NCI-H2029 (cell line): ENCODE results near the gene RBAK.
"Not testable (repeated sequence)": the region's sequence is repeated elsewhere in the genome, so short reads cannot be mapped to it uniquely, and the experiment has no call there.

Experiments
- DNase-seq: peaks from one replicate; lab custom pipeline; 2025; lab: John Stamatoyannopoulos, UW

RBAK gene

DNA sequence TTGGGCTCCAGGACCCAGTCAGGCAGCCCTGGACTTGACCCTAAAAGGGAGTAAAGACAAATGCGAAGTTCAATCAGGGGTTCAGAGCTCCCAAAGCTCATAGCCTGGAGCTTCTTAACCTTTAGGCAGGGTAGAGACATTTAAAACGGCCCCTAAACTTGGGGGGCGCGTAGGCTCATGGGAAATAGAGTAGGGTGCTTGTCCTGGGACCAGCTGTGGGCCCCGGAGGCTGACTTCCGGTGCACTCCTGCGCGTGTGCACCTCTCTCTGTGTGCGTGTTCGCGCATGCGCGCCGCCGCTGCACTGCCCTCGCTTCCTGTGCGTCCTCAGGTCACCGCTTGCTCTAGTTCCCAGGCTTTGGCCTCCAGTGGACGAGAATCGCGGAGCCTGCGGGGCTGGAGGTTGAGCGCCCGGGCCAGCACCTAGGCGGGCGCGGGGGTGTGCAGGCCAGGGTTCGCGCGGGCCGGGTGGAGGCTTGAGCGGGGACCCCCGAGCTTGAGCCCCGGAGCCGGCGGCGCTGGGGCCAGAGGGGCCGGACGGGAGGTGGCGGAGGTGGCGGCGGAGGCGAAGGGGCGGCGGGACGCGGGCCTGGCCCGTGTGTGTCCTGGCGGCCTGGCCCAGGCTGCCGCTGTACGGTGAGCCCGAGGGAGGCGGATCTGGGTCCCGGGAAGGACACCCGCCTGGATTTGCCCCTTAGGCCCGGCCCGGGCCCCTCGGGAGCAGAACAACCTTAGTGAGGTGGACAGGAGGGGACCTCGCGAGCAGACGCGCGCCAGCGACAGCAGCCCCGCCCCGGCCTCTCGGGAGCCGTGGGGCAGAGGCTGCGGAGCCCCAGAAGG lies at the start of gene RBAK:
RBAK (plus strand) TSS at position 303 of the 839 bp plus-strand sequence. CDS start 2,217 bp downstream, outside the sequence.
- DNase-seq: peak; percentile 87

DNA sequence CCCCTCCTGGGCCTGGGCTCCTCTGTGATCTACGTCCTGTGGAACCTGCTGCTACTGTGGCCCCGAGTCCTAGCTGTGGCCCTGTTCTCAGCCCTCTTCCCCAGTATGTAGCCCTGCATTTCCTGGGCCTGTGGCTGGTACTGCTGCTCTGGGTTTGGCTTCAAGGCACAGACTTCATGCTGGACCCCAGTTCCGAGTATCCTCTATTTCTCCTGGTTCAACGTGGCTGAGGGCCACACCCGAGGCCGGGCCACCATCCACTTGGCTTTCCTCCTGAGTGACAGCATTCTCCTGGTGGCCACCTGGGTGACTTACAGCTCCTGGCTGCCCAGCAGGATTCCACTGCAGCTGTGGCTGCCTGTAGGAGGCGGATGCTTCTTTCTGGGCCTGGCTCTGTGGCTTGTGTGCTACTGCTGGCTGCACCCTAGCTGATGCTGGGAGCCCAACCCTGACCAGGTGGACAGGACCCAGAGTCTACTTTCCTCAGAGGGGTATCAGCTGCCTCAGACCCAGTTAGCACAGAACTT lies 48.9 kb upstream of the RBAK start:
- DNase-seq: no peak

DNA sequence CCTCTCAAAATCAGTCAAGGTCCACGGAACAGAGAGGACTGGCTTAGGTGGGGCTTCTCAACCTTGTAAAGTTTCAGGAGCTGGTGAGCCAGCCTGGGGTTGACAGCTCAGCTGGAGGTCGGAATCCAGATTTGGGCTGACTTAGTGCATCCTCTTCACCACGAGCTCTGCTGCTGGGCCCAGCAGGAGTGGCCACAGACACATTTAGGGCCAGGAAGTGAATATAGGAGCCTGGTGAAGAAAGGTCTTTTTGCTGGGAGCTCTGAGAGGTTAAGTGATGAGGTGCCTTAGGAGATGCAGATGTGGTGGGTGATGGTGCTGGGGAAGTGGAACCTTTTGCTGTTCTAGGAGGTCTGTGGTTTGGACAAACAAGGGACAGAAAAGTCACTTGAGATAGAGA lies 47.4 kb upstream of the RBAK start:
- DNase-seq: no peak

DNA sequence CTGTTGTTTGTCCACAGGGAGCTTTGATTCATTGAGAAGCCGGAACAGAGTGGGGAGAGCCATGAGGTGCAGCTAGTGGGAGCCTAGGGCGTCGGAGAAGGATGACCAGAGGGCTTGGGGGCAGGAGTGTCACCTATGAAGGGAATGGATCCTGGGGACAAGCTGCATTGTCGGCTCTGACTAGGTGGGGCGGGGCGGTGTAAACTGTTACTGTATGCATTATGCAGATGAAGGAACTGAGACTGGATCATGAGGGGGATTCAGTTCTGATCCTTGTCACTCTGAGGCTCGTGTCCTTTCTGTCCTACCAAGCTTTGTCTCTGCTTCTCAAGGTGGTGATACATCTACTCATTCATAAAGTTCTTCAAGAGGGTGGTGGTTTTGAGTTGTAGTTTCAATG lies 46.8 kb upstream of the RBAK start:
- DNase-seq: no peak

DNA sequence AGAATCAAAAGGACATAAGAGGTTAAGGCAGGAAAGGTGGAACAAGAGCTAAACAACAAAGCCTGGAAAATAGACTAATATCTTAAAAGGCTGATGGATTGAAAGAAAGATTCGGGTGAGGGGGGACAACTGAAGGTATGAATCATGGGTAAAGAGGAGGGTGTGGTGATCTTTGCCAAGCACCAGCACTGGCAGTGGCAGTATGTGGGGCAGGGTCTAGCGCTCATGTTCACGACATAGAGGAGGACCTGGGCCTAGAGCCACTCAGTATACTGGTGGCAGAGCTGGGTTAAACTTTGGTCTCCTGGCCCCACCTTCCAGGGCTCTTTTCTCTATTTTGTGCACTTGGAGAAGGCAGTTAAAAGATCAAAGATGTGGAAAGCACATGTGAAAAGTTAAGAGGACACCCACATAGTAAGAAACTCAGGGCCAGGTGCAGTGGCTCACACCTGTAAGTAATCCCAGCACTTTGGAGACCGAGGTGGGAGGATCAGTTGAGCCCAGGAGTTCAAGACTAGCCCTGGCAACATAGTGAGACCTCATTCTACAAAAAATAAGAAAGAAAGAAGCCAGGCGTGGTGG lies 46.2 kb upstream of the RBAK start:
- DNase-seq: no peak

DNA sequence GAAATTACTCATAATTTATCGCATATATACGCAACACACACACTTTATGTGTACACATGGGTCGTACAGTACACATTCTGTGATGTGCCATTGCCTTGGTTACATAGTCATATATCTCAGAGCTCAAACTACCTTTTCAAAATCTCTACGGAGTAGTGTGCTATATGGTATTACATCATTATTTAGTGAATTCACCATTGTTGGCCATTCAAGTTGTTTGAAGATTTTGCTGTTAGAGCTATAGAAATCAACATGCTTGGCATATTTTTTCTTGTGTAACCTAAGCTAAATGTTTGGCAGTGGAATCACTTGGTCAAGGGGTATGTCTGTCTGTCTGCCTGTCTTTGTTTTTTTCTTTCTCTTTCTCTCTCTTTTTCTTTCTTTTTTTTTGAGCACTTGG lies 44.7 kb upstream of the RBAK start:
- no peak for DNase-seq

DNA sequence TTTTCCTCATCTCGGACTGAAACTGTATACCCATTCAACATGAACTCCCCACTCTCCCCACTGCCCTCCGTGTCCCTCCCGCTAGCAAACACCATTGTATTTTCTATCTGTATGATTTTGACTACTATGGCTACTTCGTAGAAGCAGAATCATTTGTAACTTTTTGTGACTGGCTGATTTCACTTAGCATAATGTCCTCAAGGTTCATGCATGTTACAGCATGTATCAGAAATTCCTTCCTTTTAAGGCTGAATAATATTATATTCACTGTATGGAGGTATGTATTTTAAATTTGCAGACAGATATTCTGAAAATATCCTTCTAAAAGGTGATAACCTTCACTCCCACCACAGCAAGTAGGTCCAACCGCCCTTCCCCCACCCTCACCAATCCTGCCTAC lies 43.7 kb upstream of the RBAK start:
- no peak for DNase-seq

DNA sequence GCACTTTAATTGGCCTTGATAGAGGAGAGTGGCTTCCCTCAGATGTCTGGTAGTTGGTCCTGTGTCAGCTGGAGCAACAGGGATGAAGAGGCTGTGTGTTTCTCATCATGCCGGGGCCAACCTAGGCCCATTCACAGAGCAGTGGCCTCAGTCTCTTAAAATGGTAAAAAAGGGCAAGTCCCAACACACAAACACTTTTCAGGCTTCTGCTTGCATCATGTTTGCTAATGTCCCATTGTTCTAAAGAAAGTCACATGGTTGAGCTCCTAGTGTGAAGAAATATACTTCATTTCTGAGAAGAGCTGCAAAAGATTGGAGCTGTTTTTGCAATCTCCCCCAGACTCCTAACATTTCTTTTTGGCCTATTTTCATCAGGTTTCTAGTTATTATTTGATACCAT lies 40.6 kb upstream of the RBAK start:
- DNase-seq: no peak

DNA sequence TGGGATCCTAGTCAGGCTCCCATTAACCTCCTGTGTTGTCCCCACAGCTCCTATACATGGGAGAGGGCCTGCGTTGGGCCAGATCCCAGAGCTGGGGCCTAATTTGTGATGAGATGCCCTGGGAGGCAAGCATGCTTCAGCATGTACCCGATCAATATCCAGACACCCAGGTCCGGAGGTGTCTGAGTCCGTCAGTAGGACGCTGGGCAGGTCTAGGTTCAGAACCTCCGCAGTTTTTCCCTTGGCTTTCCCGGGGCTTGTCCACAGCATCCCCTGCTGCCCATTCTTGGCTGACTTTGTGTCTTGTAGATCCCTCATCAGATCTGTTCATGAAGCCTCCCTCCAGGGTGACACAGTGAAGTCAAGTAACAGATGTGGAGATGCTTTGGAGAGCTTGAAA lies 32.7 kb upstream of the RBAK start:
- DNase-seq: no peak

DNA sequence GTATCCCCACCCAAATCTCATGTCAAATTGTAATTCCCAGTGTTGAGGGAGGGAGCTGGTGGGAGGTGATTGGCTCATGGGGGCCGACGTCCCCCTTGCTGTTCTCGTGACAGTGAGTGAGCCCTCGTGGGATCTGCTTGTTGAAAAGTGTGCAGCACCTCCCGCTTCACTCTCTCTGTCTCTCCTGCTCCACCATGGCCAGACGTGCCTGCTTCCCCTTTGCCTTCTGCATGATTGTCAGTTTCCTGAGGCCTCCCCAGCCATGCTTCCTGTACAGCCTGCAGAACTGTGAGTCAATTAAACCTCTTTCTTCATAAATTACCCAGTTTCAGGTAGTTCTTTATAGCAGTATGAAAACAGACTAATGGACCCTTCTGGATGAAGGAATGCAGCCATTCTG lies 29.7 kb upstream of the RBAK start:
- not testable (repeated sequence) for DNase-seq

DNA sequence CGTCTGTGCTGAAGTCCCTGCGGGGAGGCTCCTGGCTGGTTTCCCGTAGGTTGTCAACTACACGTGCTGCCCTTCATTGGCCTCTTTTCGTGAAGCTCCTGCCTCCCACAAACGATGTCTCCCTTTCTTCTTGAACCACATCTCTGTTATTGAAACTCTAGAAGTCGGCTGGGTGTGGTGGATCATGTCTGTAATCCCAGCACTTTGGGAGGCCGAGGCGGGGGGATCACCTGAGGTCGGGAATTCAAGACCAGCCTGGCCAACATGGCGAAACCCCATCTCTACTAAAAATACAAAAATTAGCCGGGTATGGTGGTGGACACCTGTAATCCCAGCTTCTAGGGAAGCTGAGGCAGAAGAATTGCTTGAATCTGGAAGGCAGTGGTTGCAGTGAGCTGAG lies 28.0 kb upstream of the RBAK start:
- DNase-seq: not testable (repeated sequence)

DNA sequence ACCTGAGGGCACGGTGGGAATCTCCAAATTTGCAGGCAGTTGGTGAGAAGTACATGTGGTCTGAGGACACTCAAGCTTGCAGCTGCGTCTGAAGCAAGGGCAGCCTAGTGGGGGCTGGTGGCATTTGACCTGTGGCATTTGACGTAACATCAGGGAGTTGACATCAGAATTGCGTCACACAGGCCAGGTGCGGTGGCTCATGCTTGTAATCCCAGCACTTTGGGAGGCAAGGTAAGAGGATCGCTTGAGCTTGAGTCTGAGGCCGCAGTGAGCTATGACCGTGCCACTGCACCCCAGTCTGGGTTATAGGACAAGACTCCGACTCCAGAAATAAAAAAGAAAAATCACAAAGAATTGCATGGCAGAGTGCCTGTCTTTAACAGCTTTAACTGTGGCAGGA lies 25.6 kb upstream of the RBAK start:
- no peak for DNase-seq

DNA sequence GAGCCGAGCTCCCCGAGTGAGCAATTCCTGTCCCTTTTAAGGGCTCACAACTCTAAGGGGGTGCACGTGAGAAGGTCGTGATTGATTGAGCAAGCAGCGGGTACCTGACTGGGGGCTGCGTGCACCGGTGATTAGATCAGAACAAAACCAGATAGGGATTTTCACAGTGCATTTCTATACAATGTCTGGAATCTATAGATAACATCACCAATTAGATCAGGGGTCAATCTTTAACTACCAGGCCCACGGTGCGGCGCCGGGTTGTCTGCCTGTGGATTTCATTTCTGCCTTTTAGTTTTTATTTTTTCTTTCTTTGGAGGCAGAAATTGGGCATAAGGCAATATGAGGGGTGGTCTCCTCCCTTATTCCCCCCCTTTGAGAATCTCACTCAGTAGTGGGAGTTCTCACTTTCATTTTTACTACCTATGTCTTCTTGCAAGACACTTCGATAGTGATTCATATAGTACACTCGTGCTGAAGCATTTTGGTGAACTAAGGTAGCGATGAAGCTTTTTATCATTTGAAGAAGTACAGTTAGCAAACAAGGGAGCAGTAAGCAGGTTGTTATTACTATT lies 24.6 kb upstream of the RBAK start:
- not testable (repeated sequence) for DNase-seq

DNA sequence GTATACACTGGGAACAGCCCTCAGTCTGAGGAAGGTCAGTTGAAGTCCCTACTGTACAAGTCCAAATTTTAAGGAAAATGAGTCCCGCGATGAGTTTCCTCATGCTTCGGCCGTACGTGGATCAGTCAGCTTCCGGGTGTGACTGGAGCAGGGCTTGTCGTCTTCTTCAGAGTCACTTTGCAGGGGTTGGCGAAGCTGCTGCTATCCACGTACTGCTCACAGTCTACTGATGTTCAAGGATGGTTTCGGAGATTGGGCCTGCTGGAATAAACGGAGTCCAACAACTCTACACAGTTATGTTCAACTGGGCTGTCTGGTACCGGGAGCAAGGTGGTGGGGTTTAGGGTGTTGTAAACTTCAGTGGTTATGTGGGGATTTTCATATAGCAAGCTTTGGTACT lies 22.0 kb upstream of the RBAK start:
- DNase-seq: not testable (repeated sequence)

DNA sequence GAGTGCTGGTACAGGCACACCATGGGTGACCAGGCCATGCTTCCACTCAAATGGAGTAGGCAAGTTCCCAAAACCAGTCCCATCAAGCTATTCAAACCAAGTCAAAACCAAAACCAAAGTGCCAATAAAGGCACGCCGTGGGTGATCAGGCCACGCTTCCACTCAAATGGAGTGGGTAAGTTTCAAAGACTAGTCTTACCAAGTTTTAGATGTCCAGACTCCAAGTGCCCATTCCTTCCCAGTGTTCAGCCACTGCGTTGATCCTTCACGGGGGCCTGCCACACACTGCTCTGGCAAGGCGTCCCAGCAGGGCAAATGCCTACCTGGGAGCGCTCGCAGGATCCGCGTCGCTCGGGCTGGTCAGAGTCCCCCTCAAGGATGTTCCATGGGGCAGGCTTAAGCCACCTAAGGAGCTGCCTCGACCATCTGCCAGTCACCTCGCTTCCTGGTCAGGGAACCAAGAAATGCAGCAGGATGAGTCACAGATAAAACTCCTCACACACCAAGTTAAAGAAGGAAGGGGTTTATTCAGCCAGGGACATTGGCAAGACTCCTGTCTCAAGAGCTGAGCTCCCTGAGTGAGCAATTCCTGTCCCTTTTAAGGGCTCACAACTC lies 17.8 kb upstream of the RBAK start:
- DNase-seq: not testable (repeated sequence)

DNA sequence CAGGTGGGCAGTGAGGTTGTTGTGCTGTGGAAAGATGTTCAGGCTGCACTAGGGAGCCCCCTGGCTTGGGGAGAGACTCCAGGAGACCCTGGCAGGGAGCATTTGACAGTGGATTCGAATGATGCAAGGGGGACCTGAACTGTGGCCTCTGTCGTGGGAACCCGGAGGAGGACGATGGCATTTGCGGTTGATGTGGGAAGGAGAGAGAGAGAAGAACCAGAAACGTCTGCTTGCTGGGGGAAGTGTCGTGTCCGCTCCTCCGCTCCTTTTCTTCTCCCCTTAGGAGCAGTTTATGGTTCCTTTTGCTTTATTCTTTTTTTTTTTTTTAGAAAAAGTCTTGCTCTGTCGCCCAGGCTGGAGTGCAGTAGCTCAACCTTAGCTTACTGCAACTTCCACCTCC lies 12.5 kb upstream of the RBAK start:
- DNase-seq: not testable (repeated sequence)

DNA sequence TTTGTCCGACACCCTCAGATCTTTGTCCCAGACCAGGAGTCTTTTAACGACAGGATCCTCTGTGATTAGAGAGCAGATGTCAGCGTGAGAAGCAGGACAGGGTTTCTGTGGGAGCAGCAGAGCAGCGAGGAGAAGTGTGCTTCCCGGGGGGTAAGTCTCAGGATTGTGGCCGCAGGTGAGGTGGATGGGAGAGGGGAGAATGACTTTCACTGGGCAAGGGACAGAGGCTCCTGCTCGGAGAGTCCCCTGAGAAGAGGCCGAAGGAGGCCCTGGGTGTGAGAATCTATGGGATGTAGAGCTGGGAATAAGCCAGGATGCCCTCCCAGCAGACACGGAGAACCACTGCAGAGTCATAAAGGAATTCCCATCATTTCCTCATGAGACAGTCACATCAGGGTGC lies 10.4 kb upstream of the RBAK start:
- DNase-seq: no peak

DNA sequence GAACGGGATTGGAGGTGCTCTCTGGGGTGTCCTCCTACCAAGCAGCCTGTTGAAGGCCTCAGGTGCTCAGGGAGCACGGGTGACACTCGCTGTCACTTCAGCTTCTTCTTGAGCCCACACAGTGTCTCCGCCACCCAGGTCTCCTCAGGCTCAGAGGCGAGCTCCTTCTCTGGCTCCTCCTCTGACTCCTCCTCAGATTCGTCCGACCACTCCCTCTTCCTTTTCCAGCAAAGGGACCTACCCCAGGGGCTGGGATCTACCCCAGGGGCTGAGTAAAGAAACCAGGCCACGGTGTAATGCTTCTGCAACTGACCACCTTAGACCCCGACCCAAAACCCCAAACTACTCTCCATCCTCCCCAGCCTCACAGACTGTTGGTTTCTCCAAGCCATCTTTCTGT lies 9.2 kb upstream of the RBAK start:
- DNase-seq: no peak

DNA sequence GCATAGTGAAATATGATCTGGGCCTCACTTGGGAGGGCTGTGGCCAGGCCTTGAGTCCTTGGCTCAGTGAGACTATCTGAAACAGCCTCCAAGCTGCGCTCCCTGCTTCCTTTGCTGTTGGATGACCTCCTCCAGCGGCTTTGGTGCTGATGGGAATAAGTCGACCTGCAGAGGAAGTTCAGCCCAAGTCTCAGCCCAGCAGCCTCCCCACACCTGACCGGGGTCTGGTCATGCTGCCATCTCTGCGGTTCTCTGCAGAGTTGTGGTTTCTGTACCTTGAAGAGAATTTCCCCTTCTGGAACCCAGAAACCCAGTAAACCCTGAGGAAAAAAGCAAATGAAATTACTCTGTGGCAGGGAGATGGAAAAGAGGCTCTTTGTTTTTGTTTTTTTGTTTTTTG lies 4.6 kb upstream of the RBAK start:
- no peak for DNase-seq

DNA sequence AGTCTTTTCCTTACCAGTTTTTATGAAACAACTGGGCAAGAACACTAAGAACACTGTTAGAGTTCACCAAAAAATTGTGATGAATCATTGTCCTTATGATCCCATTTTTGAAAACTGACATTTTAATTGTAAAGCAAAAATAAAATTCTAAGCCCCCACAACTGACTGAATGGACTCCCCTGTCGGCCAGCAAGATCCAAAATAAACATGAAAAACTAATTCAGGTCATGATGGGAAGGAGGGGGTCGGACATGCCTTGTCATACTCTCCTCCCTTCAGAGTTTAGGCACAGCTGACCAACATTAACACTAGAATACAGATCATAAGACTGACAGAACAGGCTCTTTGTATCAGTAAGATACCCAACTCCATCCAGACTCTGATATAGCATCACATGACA lies 2.0 kb upstream of the RBAK start:
- no peak for DNase-seq

DNA sequence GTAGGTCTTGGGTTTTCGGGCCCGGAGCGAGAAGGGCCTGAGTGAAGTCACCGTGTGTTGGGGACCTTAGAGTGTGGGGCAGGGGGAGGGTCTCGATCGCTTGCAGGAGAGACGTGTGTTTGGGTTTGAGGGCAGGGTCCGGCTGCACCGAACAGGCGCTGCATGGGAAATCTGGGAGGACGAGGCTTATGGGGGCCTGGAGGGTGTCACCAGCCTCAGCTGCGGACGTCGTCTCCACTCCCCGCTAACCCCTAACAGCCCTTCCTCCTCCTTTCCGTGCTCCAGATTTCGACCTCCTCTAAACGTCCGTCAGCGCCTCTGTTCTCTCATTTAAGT lies 705 bp downstream of the RBAK start:
- not testable (repeated sequence) for DNase-seq

DNA sequence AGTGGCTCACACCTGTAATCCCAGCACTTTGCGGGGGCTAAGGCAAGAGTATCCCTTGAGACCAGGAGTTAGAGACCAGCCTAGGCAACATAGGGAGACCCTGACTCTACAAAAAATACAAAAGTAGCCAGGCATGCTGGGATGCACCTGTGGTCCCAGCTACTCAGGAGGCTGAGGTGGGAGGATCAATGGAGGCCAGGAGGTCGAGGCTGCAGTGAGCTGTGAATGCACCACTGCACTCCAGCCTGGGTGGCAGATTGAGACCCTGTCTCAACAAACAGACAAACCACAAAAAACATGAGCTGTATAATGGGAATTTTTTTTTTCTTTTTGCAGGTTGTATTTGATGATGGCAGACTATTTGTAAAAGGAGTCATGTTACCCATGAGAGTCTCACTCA lies 1.5 kb downstream of the RBAK start:
- DNase-seq: not testable (repeated sequence)

DNA sequence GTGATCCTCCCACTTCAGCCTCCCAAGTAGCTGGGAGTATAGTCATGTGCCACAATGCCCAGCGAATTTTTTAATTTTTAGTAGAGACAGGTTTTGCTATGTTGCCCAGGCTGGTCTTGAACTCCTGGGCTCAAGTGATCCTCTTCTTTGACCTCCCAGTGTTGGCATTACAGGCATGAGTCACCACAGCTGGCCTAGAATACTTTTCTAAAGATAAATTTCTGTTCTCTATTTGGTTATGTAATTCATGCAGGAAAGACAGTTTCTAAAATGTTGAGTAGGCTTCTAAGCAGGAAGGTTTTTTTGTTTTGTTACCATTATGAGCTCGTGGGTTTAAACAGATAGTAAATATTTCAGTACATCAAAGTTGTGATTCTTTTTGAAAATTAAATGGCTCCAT lies 5.0 kb downstream of the RBAK start:
- DNase-seq: no peak
